Kidney epithelial cell (primary cell): ENCODE measurements around the gene ARID3C. TPM values are rescaled to one million over a fixed set of nuclear protein-coding genes. Genes with fewer than 3 reads are reported as not detected.

Experiments used
- DNase-seq: peaks from one replicate; pipeline ENCODE4 v3.0.0-alpha.2; 2010; ENCODE audit warnings: low read depth
- H3K27me3 ChIP-seq: 2 replicates; pipeline ENCODE4 v1.6.0; 2011; ENCODE audit warnings: low read length; ENCODE audit not compliant: control insufficient read depth, insufficient read depth
- H3K36me3 ChIP-seq: 2 replicates; pipeline ENCODE4 v1.5.1; 2011; ENCODE audit warnings: low read length; ENCODE audit not compliant: control insufficient read depth, insufficient read depth
- H3K4me3 ChIP-seq: 2 replicates; pipeline ENCODE4 v1.5.1; 2011; ENCODE audit warnings: low read depth, mild to moderate bottlenecking, control low read depth, low read length
- CTCF ChIP-seq: IDR thresholded peaks from 2 replicates; pipeline ENCODE4 v1.5.1; 2011; ENCODE audit warnings: mild to moderate bottlenecking, moderate library complexity, low read length, control low read depth, inconsistent platforms; ENCODE audit not compliant: insufficient read depth, poor library complexity, severe bottlenecking
- total RNA-seq: library from RNA; depleted of rRNA; stranded (reverse); fragments of >200 nt; gene quantifications from 2 replicates; pipeline ENCODE4 v1.2.3, GENCODE V29; 2015

Gene ARID3C
- total RNA-seq, 1 donor from 2014 or later: 1.0 TPM

DNA sequence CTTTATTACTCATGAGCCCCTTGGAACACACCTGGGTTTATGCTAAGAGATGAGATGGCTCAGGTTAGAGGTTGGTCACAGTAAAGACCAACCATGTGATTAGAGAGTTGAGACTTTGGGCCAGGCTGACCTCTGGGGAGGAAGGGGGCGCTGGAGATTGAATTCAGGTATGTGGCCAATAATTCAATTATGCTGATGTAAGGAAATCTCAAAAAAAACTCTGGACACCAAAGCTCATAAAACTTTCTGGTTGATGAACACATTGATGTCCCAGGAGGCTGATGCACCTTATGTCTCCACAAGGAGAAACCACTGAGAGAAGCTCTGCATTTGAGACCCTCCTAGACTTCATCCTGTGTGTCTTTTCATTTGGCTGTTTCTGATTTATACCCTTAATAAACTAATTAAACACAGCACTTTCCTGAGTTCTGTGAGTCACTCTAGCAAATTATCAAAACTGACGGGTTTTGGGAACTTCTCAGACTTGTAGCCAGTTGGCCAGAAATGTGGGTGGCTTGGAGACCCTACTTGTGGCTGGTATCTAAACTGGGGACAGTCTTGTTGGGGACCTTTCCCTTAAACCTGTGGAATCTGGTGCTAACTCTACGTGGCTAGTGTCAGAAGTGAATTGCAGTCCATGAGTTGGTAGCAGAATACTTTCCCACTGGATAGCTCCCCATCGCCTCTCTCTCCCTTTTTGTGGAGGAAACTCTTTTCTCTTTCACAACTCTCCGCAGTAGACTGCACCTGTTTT lies 41.1 kb upstream of the ARID3C start:
- TF ChIP-seq CTCF: no peak
- Histone ChIP-seq H3K27me3 (no peaks in the 10 kb centered on the region), H3K4me3 (no peak overlapping the region), H3K36me3 (no peaks in the 10 kb centered on the region)
- DNase-seq: no peak

DNA sequence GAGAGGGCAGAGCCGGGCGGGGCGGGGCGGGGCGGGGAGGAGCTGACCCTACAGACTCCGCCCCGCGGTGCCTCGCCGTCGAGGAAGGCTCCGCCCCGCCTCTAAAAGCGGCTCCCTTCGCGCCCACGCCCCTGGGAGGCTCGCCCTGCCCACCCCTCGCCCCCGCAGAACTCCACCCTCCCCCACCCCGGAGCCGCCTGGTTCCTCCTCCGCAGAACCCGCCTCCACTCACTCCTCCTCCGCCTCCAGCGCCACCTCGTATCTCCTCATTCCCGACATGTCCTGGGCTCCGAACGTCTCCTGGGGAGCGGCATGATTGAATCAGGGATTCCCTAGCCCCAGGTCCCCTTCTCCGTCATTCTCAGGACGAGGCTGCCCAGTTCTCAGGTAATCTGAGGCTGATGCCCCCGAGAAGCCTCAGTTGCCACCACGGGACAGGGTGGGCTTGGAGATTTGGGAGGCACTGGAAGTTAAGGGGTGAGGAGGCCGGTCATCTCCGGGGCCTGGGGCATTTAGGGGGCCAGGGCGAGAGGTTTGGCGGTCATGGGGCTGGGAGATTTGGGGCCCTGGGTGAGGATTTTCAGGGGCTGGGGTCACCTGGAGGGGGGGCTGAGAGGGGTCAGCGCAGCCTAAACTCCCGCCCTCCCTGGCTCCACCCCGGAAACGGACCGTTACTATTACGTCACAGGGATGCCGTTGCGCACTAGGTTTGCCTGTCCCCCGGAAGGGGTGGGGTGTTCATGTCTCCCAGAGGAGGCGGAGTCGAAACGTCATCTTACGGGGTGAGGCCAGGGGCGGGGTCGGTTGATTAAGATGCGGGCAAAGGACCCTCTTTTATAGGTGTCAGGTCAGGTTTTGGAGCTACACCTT lies 36.8 kb upstream of the ARID3C start:
- Histone ChIP-seq H3K4me3 (peak overlapping the region; percentile 59), H3K36me3 (no peaks in the 10 kb centered on the region), H3K27me3 (no peaks in the 10 kb centered on the region)
- no peak for TF ChIP-seq CTCF
- DNase-seq: peak; percentile 65

DNA sequence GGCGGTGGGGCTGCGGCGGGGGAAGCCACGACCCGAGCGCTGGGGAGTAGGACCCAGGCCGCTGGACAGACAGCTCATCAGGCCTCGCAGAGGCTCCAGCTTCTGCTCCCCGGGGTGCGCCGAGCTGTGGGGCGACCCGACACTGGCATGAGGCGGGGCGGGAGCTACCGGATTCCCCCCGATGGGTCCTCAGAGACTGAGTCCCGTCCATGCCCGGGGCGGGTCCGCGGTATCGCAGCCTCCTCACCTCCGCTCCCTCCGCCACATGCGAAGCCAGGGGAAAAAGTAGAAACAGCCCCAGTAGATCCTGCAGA lies 36.2 kb upstream of the ARID3C start:
- no peak for DNase-seq
- TF ChIP-seq CTCF: no peak
- H3K36me3 ChIP-seq: no peaks in the 10 kb centered on the region
- no peaks in the 10 kb centered on the region for H3K27me3 ChIP-seq
- peak overlapping the region; percentile 56 for H3K4me3 ChIP-seq

- Histone ChIP-seq H3K4me3 (peak overlapping the region; percentile 56), H3K27me3 (no peaks in the 10 kb centered on the region), H3K36me3 (no peaks in the 10 kb centered on the region)
- DNase-seq: no peak
- TF ChIP-seq CTCF: peak; percentile 98
Measured at GRCh38 chr9:34664281-34665066, 35.6 kb upstream of the ARID3C start.

GRCh38 chr9:34663303-34663605 lies 34.4 kb upstream of the ARID3C start:
- no peak for DNase-seq
- no peaks in the 10 kb centered on the region for H3K36me3 ChIP-seq

More at GRCh38 chr9:34663303-34663605, 34.4 kb upstream of the ARID3C start:
- Histone ChIP-seq H3K4me3 (no peak overlapping the region), H3K27me3 (no peaks in the 10 kb centered on the region)
- TF ChIP-seq CTCF: no peak
